ENCODE measurements around the gene SPATA13. TPM values are rescaled to one million over a fixed set of nuclear protein-coding genes. Genes with fewer than 3 reads are reported as not detected.
"Not testable (repeated sequence)": the region's sequence is repeated elsewhere in the genome, so short reads cannot be mapped to it uniquely, and the experiment has no call there.

SPATA13 gene
- total RNA-seq, 1 donor from 2014 or later, result 11.8 TPM

GRCh38 chr13:24339937-24340607, 179.6 kb downstream of the SPATA13 start:
- Mint-ChIP-seq H3K27me3 (peaks cover 10% of the 10 kb centered on the region), H3K36me3 (ENCODE audit: low read depth) (no peaks in the 10 kb centered on the region), H3K4me1 (no peaks in the 10 kb centered on the region), H3K4me3 (no peak overlapping the region), H3K27ac (no peak overlapping the region), H3K9me3 (no peaks in the 10 kb centered on the region)
- ATAC-seq (ENCODE audit: low read depth), result no peak
- POLR2A ChIA-PET, result no interaction called here
- TF ChIP-seq, protein P1, sequence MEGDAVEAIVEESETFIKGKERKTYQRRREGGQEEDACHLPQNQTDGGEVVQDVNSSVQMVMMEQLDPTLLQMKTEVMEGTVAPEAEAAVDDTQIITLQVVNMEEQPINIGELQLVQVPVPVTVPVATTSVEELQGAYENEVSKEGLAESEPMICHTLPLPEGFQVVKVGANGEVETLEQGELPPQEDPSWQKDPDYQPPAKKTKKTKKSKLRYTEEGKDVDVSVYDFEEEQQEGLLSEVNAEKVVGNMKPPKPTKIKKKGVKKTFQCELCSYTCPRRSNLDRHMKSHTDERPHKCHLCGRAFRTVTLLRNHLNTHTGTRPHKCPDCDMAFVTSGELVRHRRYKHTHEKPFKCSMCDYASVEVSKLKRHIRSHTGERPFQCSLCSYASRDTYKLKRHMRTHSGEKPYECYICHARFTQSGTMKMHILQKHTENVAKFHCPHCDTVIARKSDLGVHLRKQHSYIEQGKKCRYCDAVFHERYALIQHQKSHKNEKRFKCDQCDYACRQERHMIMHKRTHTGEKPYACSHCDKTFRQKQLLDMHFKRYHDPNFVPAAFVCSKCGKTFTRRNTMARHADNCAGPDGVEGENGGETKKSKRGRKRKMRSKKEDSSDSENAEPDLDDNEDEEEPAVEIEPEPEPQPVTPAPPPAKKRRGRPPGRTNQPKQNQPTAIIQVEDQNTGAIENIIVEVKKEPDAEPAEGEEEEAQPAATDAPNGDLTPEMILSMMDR (IDR thresholded peaks at IDR 0.05), result no peak
- CTCF ChIA-PET, result no interaction called here
- DNase-seq, result no peak
- intact Hi-C loops (cut with micrococcal nuclease), result no loop called here

GRCh38 chr13:24340608-24340955, 180.1 kb downstream of the SPATA13 start:
- POLR2A ChIA-PET, result no interaction called here
- Mint-ChIP-seq H3K36me3 (ENCODE audit: low read depth) (no peaks in the 10 kb centered on the region), H3K9me3 (no peaks in the 10 kb centered on the region), H3K27ac (no peak overlapping the region), H3K27me3 (peaks cover 10% of the 10 kb centered on the region), H3K4me3 (no peak overlapping the region), H3K4me1 (no peaks in the 10 kb centered on the region)
- intact Hi-C loops (cut with micrococcal nuclease), result no loop called here
- ATAC-seq (ENCODE audit: low read depth) (no peak), DNase-seq (no peak)
- TF ChIP-seq, protein P1 (IDR thresholded peaks at IDR 0.05), result no peak
- CTCF ChIA-PET, result no interaction called here

GRCh38 chr13:24341439-24341838, 180.9 kb downstream of the SPATA13 start:
- DNase-seq (no peak), ATAC-seq (ENCODE audit: low read depth) (no peak)
- ChIA-PET CTCF (no interaction called here), POLR2A (no interaction called here)
- no peaks in the 10 kb centered on the region for H3K9me3 Mint-ChIP-seq
- intact Hi-C loops (cut with micrococcal nuclease), result no loop called here
- no peaks in the 10 kb centered on the region for H3K4me1 Mint-ChIP-seq
- H3K27me3 Mint-ChIP-seq, result peaks cover 10% of the 10 kb centered on the region
- TF ChIP-seq, protein P1 (IDR thresholded peaks at IDR 0.05), result no peak
- H3K36me3 Mint-ChIP-seq (ENCODE audit: low read depth), result no peaks in the 10 kb centered on the region
- H3K4me3 Mint-ChIP-seq, result no peak overlapping the region
- H3K27ac Mint-ChIP-seq, result no peak overlapping the region

- no peaks in the 10 kb centered on the region for H3K9me3 Mint-ChIP-seq
- CTCF ChIA-PET, result no interaction called here
- H3K4me1 Mint-ChIP-seq, result no peaks in the 10 kb centered on the region
- ATAC-seq (ENCODE audit: low read depth) (no peak), DNase-seq (no peak)
- TF ChIP-seq, protein P1 (IDR thresholded peaks at IDR 0.05), result no peak
- H3K27ac Mint-ChIP-seq, result no peak overlapping the region
- intact Hi-C loops (cut with micrococcal nuclease), result no loop called here
- H3K4me3 Mint-ChIP-seq, result no peak overlapping the region
- no peaks in the 10 kb centered on the region for H3K36me3 Mint-ChIP-seq (ENCODE audit: low read depth)
- H3K27me3 Mint-ChIP-seq, result no peaks in the 10 kb centered on the region
- POLR2A ChIA-PET, result no interaction called here
Measured at GRCh38 chr13:24348385-24348784, 187.9 kb downstream of the SPATA13 start.

- intact Hi-C loops (cut with micrococcal nuclease), result no loop called here
- POLR2A ChIA-PET, result no interaction called here
- no peak for DNase-seq
- CTCF ChIA-PET, result no interaction called here
- Mint-ChIP-seq H3K27ac (no peak overlapping the region), H3K4me3 (no peak overlapping the region), H3K27me3 (no peaks in the 10 kb centered on the region), H3K4me1 (no peaks in the 10 kb centered on the region), H3K36me3 (ENCODE audit: low read depth) (no peaks in the 10 kb centered on the region), H3K9me3 (no peaks in the 10 kb centered on the region)
- TF ChIP-seq, protein P1 (IDR thresholded peaks at IDR 0.05), result no peak
- no peak for ATAC-seq (ENCODE audit: low read depth)
Measured at GRCh38 chr13:24348797-24349515, 188.4 kb downstream of the SPATA13 start.

GRCh38 chr13:24349778-24350664, 189.5 kb downstream of the SPATA13 start:
- CTCF ChIA-PET; DNase-seq; POLR2A ChIA-PET; intact Hi-C loops (cut with micrococcal nuclease); H3K4me3 Mint-ChIP-seq; ATAC-seq (ENCODE audit: low read depth); H3K4me1 Mint-ChIP-seq; H3K27ac Mint-ChIP-seq; H3K9me3 Mint-ChIP-seq; H3K36me3 Mint-ChIP-seq (ENCODE audit: low read depth); H3K27me3 Mint-ChIP-seq: not testable (repeated sequence)

Data from activated B cell treated with CpG ODN at 0.5 μM for 24 hours (primary cell).